CD14-positive monocyte (primary cell): ENCODE measurements around the gene TMEM219. TPM values are rescaled to one million over a fixed set of nuclear protein-coding genes. Genes with fewer than 3 reads are reported as not detected.

ENCODE experiments used
- DNase-seq, 3 donors: peaks; one replicate each; pipeline ENCODE4 v3.0.0-alpha.2; 2011 to 2022
- H2AFZ ChIP-seq: 2 replicates; pipeline ENCODE4 v1.6.0; 2012; ENCODE audit warnings: mild to moderate bottlenecking, low read depth, low read length, inconsistent platforms; ENCODE audit not compliant: insufficient read depth, poor library complexity, severe bottlenecking
- H3K27ac ChIP-seq, 2 donors: 1 replicate in 1 of 2; 2 replicates in 1 of 2; pipeline ENCODE4 v1.5.1; 2012 to 2013; ENCODE audit warnings: low read length in 2 of 2, control low read depth in 1 of 2, inconsistent platforms in 1 of 2, low read depth in 1 of 2, mild to moderate bottlenecking in 1 of 2
- H3K27me3 ChIP-seq, 2 donors: one replicate each; pipeline versions ENCODE4 v1.6.0 to v1.6.1; 2011 to 2013; ENCODE audit warnings: low read length in 2 of 2; ENCODE audit not compliant: control insufficient read depth in 2 of 2, insufficient read depth in 2 of 2
- H3K36me3 ChIP-seq, 2 donors: replicated peaks in 1 of 2; 1 replicate in 1 of 2; 2 replicates in 1 of 2; pipeline versions ENCODE4 v1.5.1 to v1.6.1; 2012 to 2013; ENCODE audit warnings: low read length in 2 of 2, control low read depth in 1 of 2, inconsistent platforms in 1 of 2, mild to moderate bottlenecking in 1 of 2; ENCODE audit not compliant: insufficient read depth in 2 of 2, control insufficient read depth in 1 of 2
- H3K4me1 ChIP-seq, 2 donors: 1 replicate in 1 of 2; 2 replicates in 1 of 2; pipeline versions ENCODE4 v1.5.1 to v1.6.1; 2012 to 2013; ENCODE audit warnings: low read length in 2 of 2, control low read depth in 1 of 2, inconsistent platforms in 1 of 2, mild to moderate bottlenecking in 1 of 2, moderate library complexity in 1 of 2; ENCODE audit not compliant: insufficient read depth in 2 of 2, control insufficient read depth in 1 of 2
- H3K4me2 ChIP-seq: replicated peaks from 2 replicates; pipeline ENCODE3; 2012; ENCODE audit warnings: low read length, moderate library complexity, mild to moderate bottlenecking; ENCODE audit not compliant: poor library complexity, severe bottlenecking; ENCODE audit errors: extremely low read depth
- H3K4me3 ChIP-seq, 3 experiments: fragments of 200-600 bp in 1 of 3; sonication (generic) in 1 of 3; replicated peaks in 1 of 3; 1 replicate in 2 of 3; 2 replicates in 1 of 3; pipeline ENCODE4 v1.5.1; 2011 to 2013; ENCODE audit warnings: low read length in 3 of 3, mild to moderate bottlenecking in 3 of 3, control low read depth in 2 of 3, low read depth in 2 of 3, inconsistent platforms in 1 of 3, moderate library complexity in 1 of 3
- H3K79me2 ChIP-seq: 2 replicates; pipeline ENCODE4 v1.6.0; 2012; ENCODE audit warnings: mild to moderate bottlenecking, control low read depth, inconsistent platforms, low read length, moderate library complexity; ENCODE audit not compliant: insufficient read depth
- H3K9ac ChIP-seq: 2 replicates; pipeline ENCODE4 v1.6.0; 2017; ENCODE audit warnings: low read length, mild to moderate bottlenecking; ENCODE audit not compliant: insufficient read depth, poor library complexity, severe bottlenecking
- H3K9me3 ChIP-seq, 2 donors: replicated peaks in 1 of 2; 1 replicate in 1 of 2; 2 replicates in 1 of 2; pipeline versions ENCODE4 v1.5.1 to v1.6.1; 2012 to 2013; ENCODE audit warnings: low read length in 2 of 2, control low read depth in 1 of 2; ENCODE audit not compliant: control insufficient read depth in 1 of 2, insufficient read depth in 1 of 2
- H4K20me1 ChIP-seq: 2 replicates; pipeline ENCODE4 v1.6.0; 2012; ENCODE audit warnings: mild to moderate bottlenecking, low read length, control low read depth, moderate library complexity; ENCODE audit not compliant: insufficient read depth
- H3K27ac Mint-ChIP-seq, 7 donors: one replicate each; pipeline ENCODE4 v1.8.0; 2020; ENCODE audit warnings: mild to moderate bottlenecking in 7 of 7, mixed read lengths in 7 of 7, moderate library complexity in 6 of 7, inconsistent platforms in 2 of 7
- H3K27me3 Mint-ChIP-seq, 3 donors: one replicate each; pipeline ENCODE4 v1.8.0; 2021 to 2022; ENCODE audit warnings: low read depth in 3 of 3, mild to moderate bottlenecking in 3 of 3, mixed read lengths in 3 of 3, moderate library complexity in 3 of 3, inconsistent platforms in 1 of 3
- H3K36me3 Mint-ChIP-seq, 2 donors: one replicate each; pipeline ENCODE4 v1.8.0; 2020; ENCODE audit warnings: mixed read lengths in 2 of 2, inconsistent platforms in 1 of 2, mild to moderate bottlenecking in 1 of 2
- H3K4me1 Mint-ChIP-seq: one replicate; pipeline ENCODE4 v1.8.0; 2020; ENCODE audit warnings: mild to moderate bottlenecking, mixed read lengths
- H3K4me3 Mint-ChIP-seq, 2 donors: one replicate each; pipeline ENCODE4 v1.8.0; 2020; ENCODE audit warnings: mild to moderate bottlenecking in 2 of 2, mixed read lengths in 2 of 2, moderate library complexity in 1 of 2
- H3K9me3 Mint-ChIP-seq, 7 donors: one replicate each; pipeline ENCODE4 v1.8.0; 2020 to 2022; ENCODE audit warnings: mixed read lengths in 7 of 7, mild to moderate bottlenecking in 6 of 7, moderate library complexity in 6 of 7, inconsistent platforms in 2 of 7
- WGBS: methylation state at CpG from one replicate; pipeline ENCODE4 v1.1.5; 2013; ENCODE audit warnings: missing lambda C conversion rate; ENCODE audit not compliant: insufficient coverage; 5-methylcytosine and 5-hydroxymethylcytosine counted together
- intact Hi-C, 2 donors: fragments of 100-400 bp; cut with micrococcal nuclease; formaldehyde crosslinking; loops; one replicate each; pipeline versions ENCODE4 v1.15.0 to v1.15.1; 2023
- polyA plus RNA-seq, 3 donors: library from polyadenylated mRNA; depleted of rRNA in 1 of 3; unstranded in 2 of 3; stranded (reverse) in 1 of 3; fragments of 300-500 nt in 2 of 3; fragments of >200 nt in 1 of 3; fragmentation: Illumina TruSeq in 2 of 3; gene quantifications; 1 replicate in 2 of 3; 2 replicates in 1 of 3; pipeline ENCODE4 v1.2.3, GENCODE V29; 2012 to 2021
- TF ChIP-seq, protein P1 (sequence below): fragments of 200-600 bp; IDR thresholded peaks from one replicate; pipeline ENCODE4 v1.8.0; 2022; ENCODE audit warnings: antibody characterized with exemption, mild to moderate bottlenecking

Gene TMEM219
- polyA plus RNA-seq, 3 donors, result 157 to 265 (median 227) TPM

DNA sequence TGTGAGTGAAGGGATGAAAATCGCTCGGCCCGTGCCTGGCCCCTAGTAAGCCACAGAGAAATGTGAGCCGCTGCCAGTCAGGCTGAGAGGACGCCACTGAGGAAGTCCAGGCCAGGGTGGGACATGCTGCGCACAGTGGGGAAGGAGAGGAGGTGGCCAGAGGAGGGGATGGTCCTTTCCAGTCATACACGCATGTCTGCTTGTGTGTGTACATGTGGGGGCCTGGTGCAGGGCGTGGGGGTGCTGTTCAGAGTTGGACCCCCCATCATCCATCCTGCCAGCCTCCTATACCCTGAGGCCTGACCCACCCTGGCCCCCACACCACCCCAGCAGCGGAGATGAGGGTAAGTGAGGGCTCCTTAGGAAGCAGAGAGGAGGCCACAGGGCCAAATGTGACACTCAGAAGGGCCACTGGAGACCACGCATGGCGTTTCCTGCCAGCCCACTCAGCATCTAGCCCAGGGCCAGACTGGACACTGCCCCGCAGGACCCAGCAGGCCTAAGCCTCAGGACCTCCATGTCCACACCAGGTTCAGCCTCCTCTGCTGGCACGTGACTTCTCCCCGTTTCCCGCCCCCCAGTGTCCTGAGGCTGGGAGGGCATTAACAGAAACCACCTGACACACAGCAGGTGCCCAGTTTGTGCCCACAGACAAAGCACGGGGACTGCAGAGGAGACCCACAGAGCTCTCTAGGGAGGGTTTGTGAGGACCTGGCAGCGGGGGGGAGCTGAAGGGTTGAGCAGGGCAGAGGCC is 42.0 kb downstream of the TMEM219 start:
- Histone ChIP-seq H3K9ac (no peak overlapping the region), H3K27me3 (no peaks in the 10 kb centered on the region), H3K79me2 (no peaks in the 10 kb centered on the region), H3K4me1 (no peaks in the 10 kb centered on the region), H3K36me3 (peaks cover 14 to 48% of the 10 kb centered on the region in 2 donors), H4K20me1 (peaks cover 8% of the 10 kb centered on the region), H3K4me2 (no peak overlapping the region), H3K9me3 (no peaks in the 10 kb centered on the region), H3K27ac (no peak overlapping the region), H2AFZ (no peak overlapping the region), H3K4me3 (no peak overlapping the region)
- Mint-ChIP-seq H3K4me1 (no peaks in the 10 kb centered on the region), H3K27ac (peak overlapping the region in 3 of 7 donors; percentile 8 to 63 (median 48)), H3K9me3 (peaks cover 0 to 2% (median 0%) of the 10 kb centered on the region in 7 donors), H3K4me3 (no peak overlapping the region), H3K27me3 (peaks cover 3 to 8% (median 3%) of the 10 kb centered on the region in 3 donors), H3K36me3 (peaks cover 36 to 53% of the 10 kb centered on the region in 2 donors)
- TF ChIP-seq, protein P1, sequence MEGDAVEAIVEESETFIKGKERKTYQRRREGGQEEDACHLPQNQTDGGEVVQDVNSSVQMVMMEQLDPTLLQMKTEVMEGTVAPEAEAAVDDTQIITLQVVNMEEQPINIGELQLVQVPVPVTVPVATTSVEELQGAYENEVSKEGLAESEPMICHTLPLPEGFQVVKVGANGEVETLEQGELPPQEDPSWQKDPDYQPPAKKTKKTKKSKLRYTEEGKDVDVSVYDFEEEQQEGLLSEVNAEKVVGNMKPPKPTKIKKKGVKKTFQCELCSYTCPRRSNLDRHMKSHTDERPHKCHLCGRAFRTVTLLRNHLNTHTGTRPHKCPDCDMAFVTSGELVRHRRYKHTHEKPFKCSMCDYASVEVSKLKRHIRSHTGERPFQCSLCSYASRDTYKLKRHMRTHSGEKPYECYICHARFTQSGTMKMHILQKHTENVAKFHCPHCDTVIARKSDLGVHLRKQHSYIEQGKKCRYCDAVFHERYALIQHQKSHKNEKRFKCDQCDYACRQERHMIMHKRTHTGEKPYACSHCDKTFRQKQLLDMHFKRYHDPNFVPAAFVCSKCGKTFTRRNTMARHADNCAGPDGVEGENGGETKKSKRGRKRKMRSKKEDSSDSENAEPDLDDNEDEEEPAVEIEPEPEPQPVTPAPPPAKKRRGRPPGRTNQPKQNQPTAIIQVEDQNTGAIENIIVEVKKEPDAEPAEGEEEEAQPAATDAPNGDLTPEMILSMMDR, result no peak
- intact Hi-C loops, result no loop called here
- DNase-seq, result no peak
- 96% methylated on average over 10 of the region's 17 CpGs for WGBS

- intact Hi-C loops, result no loop called here
- peaks cover 0 to 2% (median 0%) of the 10 kb centered on the region in 7 donors for H3K9me3 Mint-ChIP-seq
- H3K9ac ChIP-seq, result no peak overlapping the region
- H3K4me1 Mint-ChIP-seq, result no peaks in the 10 kb centered on the region
- H4K20me1 ChIP-seq, result peaks cover 8% of the 10 kb centered on the region
- H3K9me3 ChIP-seq, result no peaks in the 10 kb centered on the region
- no peak for DNase-seq
- peaks cover 5 to 13% (median 8%) of the 10 kb centered on the region in 3 donors for H3K27me3 Mint-ChIP-seq
- no peaks in the 10 kb centered on the region for H3K79me2 ChIP-seq
- H3K27ac ChIP-seq, result no peak overlapping the region
- no peak overlapping the region for H3K4me2 ChIP-seq
- 76% methylated on average over 18 of the region's 19 CpGs for WGBS
- no peak overlapping the region for H2AFZ ChIP-seq
- no peak overlapping the region for H3K4me3 Mint-ChIP-seq
- no peak overlapping the region for H3K4me3 ChIP-seq
- TF ChIP-seq, protein P1, result no peak
- H3K36me3 ChIP-seq, result peaks cover 14 to 44% of the 10 kb centered on the region in 2 donors
- no peak overlapping the region for H3K27ac Mint-ChIP-seq
- peaks cover 31 to 48% of the 10 kb centered on the region in 2 donors for H3K36me3 Mint-ChIP-seq
- no peaks in the 10 kb centered on the region for H3K4me1 ChIP-seq
- peaks cover 0 to 4% of the 10 kb centered on the region in 2 donors for H3K27me3 ChIP-seq
These were observed 42.5 kb downstream of the TMEM219 start for GRCh38 chr16:30004424-30004776.
